Epithelial cell of esophagus (primary cell): ENCODE data around the gene MRPL22.

Experiments
- DNase-seq: peaks from one replicate; pipeline ENCODE4 v3.0.0; 2010; ENCODE audit warnings: low read depth
- H3K4me3 ChIP-seq: 2 replicates; pipeline ENCODE4 v1.5.1; 2011; ENCODE audit warnings: mild to moderate bottlenecking, low read length, control low read depth
- CTCF ChIP-seq: IDR thresholded peaks from 2 replicates; pipeline ENCODE4 v1.5.1; 2011; ENCODE audit warnings: low read depth, mild to moderate bottlenecking, low read length, control low read depth, inconsistent platforms; ENCODE audit not compliant: insufficient read depth; ENCODE audit errors: missing control alignments

Gene MRPL22

GRCh38 chr5:154962494-154962893 lies 21.6 kb downstream of the MRPL22 start:
- DNase-seq = peak; percentile 85
- no peak for TF ChIP-seq CTCF
- H3K4me3 ChIP-seq = no peak overlapping the region

- no peak overlapping the region for H3K4me3 ChIP-seq
- no peak for DNase-seq
- no peak for TF ChIP-seq CTCF
Observed at GRCh38 chr5:154966081-154966841, 25.4 kb downstream of the MRPL22 start.

GRCh38 chr5:154966874-154967273 lies 26.0 kb downstream of the MRPL22 start:
- DNase-seq = no peak
- H3K4me3 ChIP-seq = no peak overlapping the region
- TF ChIP-seq CTCF = no peak

GRCh38 chr5:154967421-154968024 lies 26.6 kb downstream of the MRPL22 start:
- H3K4me3 ChIP-seq = no peak overlapping the region
- TF ChIP-seq CTCF = peak; percentile 57
- peak; percentile 23 for DNase-seq

- no peak for DNase-seq
- no peak overlapping the region for H3K4me3 ChIP-seq
- TF ChIP-seq CTCF = no peak
Observed at GRCh38 chr5:154968953-154969352, 28.1 kb downstream of the MRPL22 start.

- no peak overlapping the region for H3K4me3 ChIP-seq
- DNase-seq = peak; percentile 49
- no peak for TF ChIP-seq CTCF
Observed at GRCh38 chr5:154970759-154971158, 29.9 kb downstream of the MRPL22 start.

GRCh38 chr5:154971501-154971900 lies 30.6 kb downstream of the MRPL22 start:
- no peak for TF ChIP-seq CTCF
- DNase-seq = no peak
- no peak overlapping the region for H3K4me3 ChIP-seq
